ENCODE measurements around the gene POU2F2. TPM values are rescaled to one million over a fixed set of nuclear protein-coding genes. Genes with fewer than 3 reads are reported as not detected.

The POU2F2 gene
- total RNA-seq, 1 experiment from 2014 or later: 0.89 TPM

GRCh38 chr19:42121036-42121621, 11.1 kb downstream of the POU2F2 start:
- Histone ChIP-seq H3K9me2 (ENCODE audit: insufficient read depth) (no peaks in the 10 kb centered on the region), H3K4me3 (replicated peaks in 1 of 2; ENCODE audit: low read depth in 1 of 2, low read length in 2 of 2) (no peak overlapping the region), H3K4me1 (ENCODE audit: control insufficient read depth in 1 of 2, insufficient read depth in 2 of 2, low read length in 2 of 2) (peaks cover 0 to 8% of the 10 kb centered on the region in 2 experiments; a peak in 2 of 4 replicates), H3K79me2 (ENCODE audit: insufficient read depth, low read length) (no peaks in the 10 kb centered on the region), H3K4me2 (ENCODE audit: low read length) (no peak overlapping the region), H3K27ac (ENCODE audit: low read depth, low read length) (no peak overlapping the region), H3K36me3 (ENCODE audit: control insufficient read depth in 1 of 2, insufficient read depth in 2 of 2, low read length in 2 of 2) (no peaks in the 10 kb centered on the region), H3K9ac (ENCODE audit: low read length) (no peak overlapping the region), H3K27me3 (ENCODE audit: insufficient read depth, low read length) (no peaks in the 10 kb centered on the region), H3K9me3 (ENCODE audit: control insufficient read depth in 1 of 2, insufficient read depth in 1 of 2, low read depth in 1 of 2, low read length in 2 of 2) (no peaks in the 10 kb centered on the region), H2AFZ (ENCODE audit: low read depth, low read length, poor library complexity, severe bottlenecking) (no peak overlapping the region), H4K20me1 (ENCODE audit: insufficient read depth) (no peaks in the 10 kb centered on the region)
- RAD21 ChIA-PET (ENCODE audit: low non-redundant PET in 1 of 2, low total read pairs in 2 of 2, uncharacterized antibody in 2 of 2, unreplicated experiment in 2 of 2): no interaction called here
- POLR2A ChIA-PET: no interaction called here
- no TSS peak for BruUV-seq (replicated peaks)
- intact Hi-C loops (cut with micrococcal nuclease): no loop called here
- DNase-seq (ENCODE audit: low read depth, low spot score) (no peak), ATAC-seq (no peak)
- TF ChIP-seq YY1 (IDR thresholded peaks at IDR 0.05; ENCODE audit: extremely low read depth, insufficient replicate concordance, low read depth, low read length): no peak
- no peak for TF ChIP-seq CTCF (IDR thresholded peaks at IDR 0.05 in 2 of 3, conservative IDR thresholded peaks at IDR 0.05 in 1 of 3; ENCODE audit: borderline replicate concordance in 1 of 3, insufficient read depth in 1 of 3, low read depth in 2 of 3, low read length in 2 of 3)
- no peak for TF ChIP-seq ZNF274 (IDR thresholded peaks at IDR 0.05; ENCODE audit: low read depth, low read length)
- no peak for TF ChIP-seq SP1 (IDR thresholded peaks at IDR 0.05; ENCODE audit: low read depth)
- no peak for TF ChIP-seq ZFX (IDR thresholded peaks at IDR 0.05)
- no peak for TF ChIP-seq ZBTB33 (IDR thresholded peaks at IDR 0.05; ENCODE audit: extremely low read depth, insufficient replicate concordance, low read length)
- TF ChIP-seq RAD21 (IDR thresholded peaks at IDR 0.05; ENCODE audit: low read depth): no peak
- CTCF ChIA-PET: no interaction called here
